ENCODE measurements around the gene RBM25. TPM values are rescaled to one million over a fixed set of nuclear protein-coding genes. Genes with fewer than 3 reads are reported as not detected.

Gene RBM25
- total RNA-seq, 2 donors from 2014 or later: 57.0 to 62.8 TPM

DNA sequence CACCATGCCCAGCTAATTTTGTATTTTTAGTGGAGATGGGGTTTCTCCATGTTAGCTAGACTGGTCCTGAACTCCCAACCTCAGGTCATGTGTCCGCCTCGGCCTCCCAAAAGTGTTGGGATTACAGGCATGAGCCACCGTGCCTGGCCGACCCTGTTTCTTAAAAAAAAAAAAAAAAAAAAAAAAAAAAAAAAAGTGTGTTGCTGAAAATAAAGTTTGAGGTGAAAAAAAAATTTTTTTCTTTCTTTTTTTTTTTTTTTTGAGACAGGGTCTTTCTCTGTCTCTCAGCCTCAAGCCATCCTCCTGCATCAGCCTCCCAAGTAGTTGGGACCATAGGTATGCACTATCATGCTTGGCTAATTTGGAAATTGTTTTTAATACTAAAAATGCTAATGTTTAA is 11.3 kb downstream of the RBM25 start:
- H3K9ac ChIP-seq (ENCODE audit: low read depth in 2 of 2, low read length in 2 of 2): no peak overlapping the region
- no peaks in the 10 kb centered on the region for H3K27me3 ChIP-seq
- no peaks in the 10 kb centered on the region for H3K9me3 ChIP-seq
- no peak overlapping the region for H3K27ac ChIP-seq
- no peaks in the 10 kb centered on the region for H3K36me3 ChIP-seq
- no peak for DNase-seq
- intact Hi-C loops (cut with DNase I): no loop called here
- H3K4me1 ChIP-seq: no peaks in the 10 kb centered on the region
- H3K4me3 ChIP-seq: no peak overlapping the region
- TF ChIP-seq, protein P1, sequence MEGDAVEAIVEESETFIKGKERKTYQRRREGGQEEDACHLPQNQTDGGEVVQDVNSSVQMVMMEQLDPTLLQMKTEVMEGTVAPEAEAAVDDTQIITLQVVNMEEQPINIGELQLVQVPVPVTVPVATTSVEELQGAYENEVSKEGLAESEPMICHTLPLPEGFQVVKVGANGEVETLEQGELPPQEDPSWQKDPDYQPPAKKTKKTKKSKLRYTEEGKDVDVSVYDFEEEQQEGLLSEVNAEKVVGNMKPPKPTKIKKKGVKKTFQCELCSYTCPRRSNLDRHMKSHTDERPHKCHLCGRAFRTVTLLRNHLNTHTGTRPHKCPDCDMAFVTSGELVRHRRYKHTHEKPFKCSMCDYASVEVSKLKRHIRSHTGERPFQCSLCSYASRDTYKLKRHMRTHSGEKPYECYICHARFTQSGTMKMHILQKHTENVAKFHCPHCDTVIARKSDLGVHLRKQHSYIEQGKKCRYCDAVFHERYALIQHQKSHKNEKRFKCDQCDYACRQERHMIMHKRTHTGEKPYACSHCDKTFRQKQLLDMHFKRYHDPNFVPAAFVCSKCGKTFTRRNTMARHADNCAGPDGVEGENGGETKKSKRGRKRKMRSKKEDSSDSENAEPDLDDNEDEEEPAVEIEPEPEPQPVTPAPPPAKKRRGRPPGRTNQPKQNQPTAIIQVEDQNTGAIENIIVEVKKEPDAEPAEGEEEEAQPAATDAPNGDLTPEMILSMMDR (IDR thresholded peaks at IDR 0.05): no peak

DNA sequence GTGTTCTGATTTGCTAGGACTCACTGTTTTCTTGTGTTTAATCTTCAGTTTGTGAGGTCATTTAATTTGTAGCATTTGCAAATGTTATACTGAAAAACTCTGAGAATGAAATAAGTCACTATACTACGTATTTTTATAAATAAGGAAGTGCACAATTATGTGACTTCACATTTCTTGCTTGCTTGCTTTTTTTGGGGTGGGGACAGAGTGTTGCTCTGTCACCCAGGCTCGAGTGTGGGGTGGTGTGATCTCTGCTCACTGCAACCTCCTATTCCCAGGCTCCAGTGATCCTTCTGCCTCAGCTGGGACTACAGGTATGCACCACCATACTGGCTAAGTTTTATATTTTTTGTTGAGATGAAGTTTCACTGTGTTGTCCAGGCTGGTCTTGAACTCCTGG is 32.7 kb downstream of the RBM25 start:
- Histone ChIP-seq H3K4me3 (no peak overlapping the region), H3K9ac (ENCODE audit: low read depth in 2 of 2, low read length in 2 of 2) (no peak overlapping the region), H3K9me3 (no peaks in the 10 kb centered on the region), H3K27me3 (no peaks in the 10 kb centered on the region), H3K4me1 (no peaks in the 10 kb centered on the region), H3K36me3 (no peaks in the 10 kb centered on the region), H3K27ac (no peak overlapping the region)
- no peak for DNase-seq
- intact Hi-C loops (cut with DNase I): no loop called here
- TF ChIP-seq, protein P1 (IDR thresholded peaks at IDR 0.05): no peak

DNA sequence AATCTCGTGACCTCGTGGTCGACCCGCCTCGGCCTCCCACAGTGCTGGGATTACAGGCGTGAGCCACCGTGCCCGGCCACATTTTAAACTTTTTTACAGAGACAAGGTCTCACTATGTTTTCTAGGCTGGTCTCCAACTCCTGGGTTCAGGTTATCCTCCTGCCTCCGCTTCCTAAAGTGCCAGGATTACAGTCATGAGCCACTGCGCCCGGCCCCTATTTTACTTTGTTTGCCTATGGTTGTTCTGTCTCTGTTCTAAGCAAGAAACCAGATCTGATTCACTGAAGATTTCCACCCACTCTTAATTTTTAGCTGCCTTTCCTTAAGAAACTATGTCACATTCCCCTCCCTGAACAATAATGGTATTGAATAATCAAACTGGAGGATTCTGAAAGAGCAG is 39.1 kb downstream of the RBM25 start:
- intact Hi-C loops (cut with DNase I): no loop called here
- Histone ChIP-seq H3K4me1 (no peaks in the 10 kb centered on the region), H3K9me3 (no peaks in the 10 kb centered on the region), H3K27me3 (no peaks in the 10 kb centered on the region), H3K27ac (no peak overlapping the region), H3K9ac (ENCODE audit: low read depth in 2 of 2, low read length in 2 of 2) (no peak overlapping the region), H3K4me3 (no peak overlapping the region), H3K36me3 (peaks cover 10% of the 10 kb centered on the region)
- TF ChIP-seq, protein P1 (IDR thresholded peaks at IDR 0.05): no peak
- no peak for DNase-seq

DNA sequence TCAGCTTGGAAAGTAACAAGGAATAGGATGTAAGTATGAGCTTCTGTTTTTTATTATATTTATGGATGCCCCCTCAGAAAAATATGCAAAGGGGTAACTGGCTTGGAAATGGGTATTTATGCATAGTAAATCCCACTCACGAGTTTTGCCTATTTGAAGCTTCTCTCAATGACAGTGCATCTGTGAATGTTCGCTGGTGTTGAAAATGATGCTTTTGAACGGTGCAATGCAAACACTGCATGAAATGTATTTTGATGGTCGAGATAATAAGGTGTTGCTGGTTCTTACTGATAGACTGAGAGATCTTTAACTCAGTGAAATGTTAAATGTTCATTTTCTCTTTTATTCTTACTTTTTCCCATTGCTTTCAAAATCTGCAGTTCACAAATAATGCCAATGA is 42.0 kb downstream of the RBM25 start:
- H3K27ac ChIP-seq: no peak overlapping the region
- no peaks in the 10 kb centered on the region for H3K4me1 ChIP-seq
- peaks cover 10% of the 10 kb centered on the region for H3K36me3 ChIP-seq
- DNase-seq: no peak
- intact Hi-C loops (cut with DNase I): no loop called here
- no peaks in the 10 kb centered on the region for H3K27me3 ChIP-seq
- H3K4me3 ChIP-seq: no peak overlapping the region
- no peaks in the 10 kb centered on the region for H3K9me3 ChIP-seq
- TF ChIP-seq, protein P1 (IDR thresholded peaks at IDR 0.05): no peak
- H3K9ac ChIP-seq (ENCODE audit: low read depth in 2 of 2, low read length in 2 of 2): no peak overlapping the region

DNA sequence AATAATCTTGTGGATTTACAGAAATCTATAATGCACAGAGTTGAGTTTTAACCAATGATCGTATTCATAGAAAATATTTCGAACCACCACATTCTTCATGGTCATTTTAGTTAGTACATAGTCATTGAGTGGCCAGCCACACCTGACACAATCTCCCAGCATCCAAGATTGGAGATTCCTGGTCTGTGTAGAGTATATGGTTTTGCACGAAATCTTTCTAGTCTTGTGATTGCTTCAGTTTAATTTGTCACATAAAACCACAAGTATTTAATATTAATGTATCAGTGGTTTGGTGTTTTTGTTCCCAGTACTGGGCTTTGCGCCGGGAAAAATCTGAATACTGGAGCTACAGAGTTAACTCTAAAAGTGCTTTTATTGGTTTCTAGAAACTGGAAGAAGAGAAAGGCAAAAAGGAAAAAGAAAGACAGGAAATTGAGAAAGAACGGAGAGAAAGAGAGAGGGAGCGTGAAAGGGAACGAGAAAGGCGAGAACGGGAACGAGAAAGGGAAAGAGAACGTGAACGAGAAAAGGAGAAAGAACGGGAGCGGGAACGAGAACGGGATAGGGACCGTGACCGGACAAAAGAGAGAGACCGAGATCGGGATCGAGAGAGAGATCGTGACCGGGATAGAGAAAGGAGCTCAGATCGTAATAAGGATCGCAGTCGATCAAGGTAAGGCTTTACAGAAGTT is 44.6 kb downstream of the RBM25 start:
- H3K36me3 ChIP-seq: peaks cover 9% of the 10 kb centered on the region

More for the DNA sequence above, 44.6 kb downstream of the RBM25 start:
- Histone ChIP-seq H3K27ac (no peak overlapping the region), H3K9ac (ENCODE audit: low read depth in 2 of 2, low read length in 2 of 2) (no peak overlapping the region), H3K4me3 (no peak overlapping the region), H3K9me3 (no peaks in the 10 kb centered on the region), H3K27me3 (no peaks in the 10 kb centered on the region), H3K4me1 (no peaks in the 10 kb centered on the region)
- intact Hi-C loops (cut with DNase I): no loop called here
- no peak for DNase-seq
- TF ChIP-seq, protein P1 (IDR thresholded peaks at IDR 0.05): no peak

All from colonic mucosa (tissue), 4 donors.